NCI-H2081 treated with DMSO at 0.1 percent for 48 hours (cell line): ENCODE measurements around the gene BAK1.
"Not testable (repeated sequence)": the region's sequence is repeated elsewhere in the genome, so short reads cannot be mapped to it uniquely, and the experiment has no call there.

Experiments used
- DNase-seq: peaks from one replicate; lab custom pipeline; 2025; lab: John Stamatoyannopoulos, UW

Gene BAK1

DNA sequence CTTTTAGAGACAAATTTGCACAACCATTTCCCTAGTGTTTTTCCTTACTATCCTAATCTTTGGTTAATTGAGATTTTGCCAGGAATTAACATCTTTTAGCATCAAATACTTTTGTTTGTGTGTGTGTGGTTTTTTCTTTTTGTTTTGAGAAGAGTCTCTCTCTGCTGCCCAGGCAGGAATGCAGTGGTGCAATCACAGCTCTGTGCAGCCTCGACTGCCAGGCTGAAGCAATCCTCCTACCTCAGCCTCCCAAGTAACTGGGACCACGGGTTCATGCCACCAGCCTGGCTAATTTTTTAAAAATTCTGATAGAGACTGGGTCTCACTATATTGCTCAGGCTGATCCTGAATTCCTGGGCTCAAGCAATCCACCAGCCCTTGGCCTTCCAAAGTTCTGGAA is 28.5 kb downstream of the BAK1 start:
- DNase-seq: no peak

DNA sequence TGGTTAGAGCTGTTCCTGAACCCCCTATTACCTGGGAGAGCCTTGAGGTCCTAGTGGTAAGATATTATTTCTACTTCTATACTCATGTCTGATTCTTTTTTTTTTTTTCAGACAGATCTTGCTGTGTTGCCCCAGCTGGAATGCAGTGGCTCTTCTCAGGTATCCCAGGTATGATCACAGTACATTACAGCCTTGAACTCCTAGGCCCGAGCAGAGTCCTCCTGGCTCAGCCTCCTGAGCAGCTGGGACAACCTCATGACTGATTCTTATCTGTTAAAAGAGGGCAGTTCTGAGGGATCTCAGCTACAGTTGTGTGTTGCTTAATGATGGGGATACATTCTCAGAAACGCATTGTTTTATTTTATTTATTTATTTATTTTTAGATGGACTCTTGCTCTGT is 30.2 kb downstream of the BAK1 start:
- DNase-seq: no peak

DNA sequence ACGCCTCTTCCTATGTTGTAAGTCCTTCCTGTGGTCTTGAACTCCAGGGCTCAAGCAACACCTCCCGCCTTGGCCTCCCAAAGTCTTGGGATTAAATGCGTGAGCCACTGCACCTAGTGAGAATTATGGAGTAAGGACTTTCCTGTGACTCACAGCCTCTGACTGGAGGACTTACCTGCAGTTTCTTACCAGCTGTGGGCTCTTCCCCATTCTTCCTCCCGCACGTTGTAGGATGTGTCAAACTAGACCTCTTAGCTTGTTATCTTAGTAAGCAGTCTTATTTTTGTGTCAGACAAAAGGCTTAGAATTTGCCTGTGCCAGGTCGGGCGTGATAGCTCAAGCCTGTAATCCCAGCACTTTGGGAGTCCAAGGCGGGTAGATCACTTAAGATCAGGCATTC is 30.9 kb downstream of the BAK1 start:
- DNase-seq: no peak

DNA sequence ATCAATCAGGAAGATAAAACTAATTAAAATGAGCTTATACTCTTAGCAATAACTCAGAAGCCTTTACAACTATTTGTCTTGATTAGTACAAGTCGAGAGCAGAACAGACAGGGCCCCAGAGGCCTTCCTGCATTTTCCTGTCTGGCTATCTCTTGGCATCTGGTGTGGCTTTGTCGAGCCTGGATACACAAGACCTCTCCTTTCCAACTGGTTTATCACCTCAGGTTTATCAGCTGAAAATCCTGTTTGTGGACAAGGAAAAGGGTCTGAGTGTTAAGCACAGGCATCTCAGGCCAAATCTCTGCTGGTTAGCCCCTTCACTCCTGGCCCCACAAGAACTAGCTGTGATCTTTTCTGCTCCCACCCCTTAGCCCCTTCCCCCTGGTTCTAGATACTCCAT is 32.6 kb downstream of the BAK1 start:
- no peak for DNase-seq

DNA sequence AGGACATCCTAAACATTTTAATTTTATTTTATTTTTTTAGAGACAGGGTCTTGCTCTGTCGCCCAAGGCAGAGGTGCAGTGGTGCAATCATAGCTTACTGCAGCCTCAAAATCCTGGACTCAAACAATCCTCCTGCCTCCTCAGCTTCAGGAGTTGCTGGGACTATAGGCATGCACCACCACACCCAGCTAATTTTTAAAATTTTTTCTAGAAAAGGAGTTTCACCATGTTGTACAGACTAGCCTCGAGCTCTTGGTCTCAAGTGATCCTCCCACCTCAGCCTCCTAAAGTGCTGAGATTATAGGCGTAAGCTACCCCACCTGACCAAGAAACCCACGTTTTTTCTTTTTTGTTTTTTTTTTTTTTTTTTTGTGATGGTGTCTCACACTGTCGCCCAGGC is 33.3 kb downstream of the BAK1 start:
- DNase-seq: no peak

DNA sequence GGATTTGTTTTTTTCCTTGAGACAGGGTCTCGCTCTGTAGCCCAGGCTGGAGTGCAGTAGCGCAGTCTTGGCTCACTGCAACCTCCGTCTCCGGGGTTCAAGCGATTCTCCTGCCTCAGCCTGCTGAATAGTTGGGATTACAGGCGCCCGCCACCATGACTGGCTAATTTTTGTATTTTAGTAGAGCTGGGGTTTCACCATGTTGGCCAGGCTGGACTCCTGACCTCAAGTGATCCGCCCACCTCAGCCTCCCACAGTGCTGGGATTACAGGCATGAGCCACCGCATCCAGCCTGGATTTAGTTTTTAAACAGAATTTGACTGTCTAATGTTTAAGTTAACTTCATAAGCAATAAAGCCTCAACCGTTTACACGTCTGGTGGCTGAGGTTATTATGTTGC is 34.8 kb downstream of the BAK1 start:
- DNase-seq: not testable (repeated sequence)

DNA sequence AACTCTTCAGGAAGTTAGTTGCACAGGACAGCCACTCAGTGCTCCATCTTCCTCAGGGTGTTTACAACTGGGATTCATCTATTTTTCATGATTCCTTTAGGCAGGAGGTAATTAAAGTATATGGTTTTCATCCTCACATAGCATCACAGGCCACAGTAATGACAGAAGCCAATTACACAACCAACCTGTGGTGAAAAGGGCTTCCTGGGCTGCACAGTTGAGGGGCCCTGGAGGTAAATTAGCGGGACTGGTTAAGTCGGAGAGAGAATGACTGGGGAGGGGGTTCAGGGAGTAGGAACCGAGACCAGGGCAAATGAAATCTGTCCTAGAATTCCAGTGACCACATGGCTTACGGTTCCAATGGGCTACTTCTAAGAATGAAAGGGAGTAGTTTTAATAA is 37.0 kb downstream of the BAK1 start:
- no peak for DNase-seq

DNA sequence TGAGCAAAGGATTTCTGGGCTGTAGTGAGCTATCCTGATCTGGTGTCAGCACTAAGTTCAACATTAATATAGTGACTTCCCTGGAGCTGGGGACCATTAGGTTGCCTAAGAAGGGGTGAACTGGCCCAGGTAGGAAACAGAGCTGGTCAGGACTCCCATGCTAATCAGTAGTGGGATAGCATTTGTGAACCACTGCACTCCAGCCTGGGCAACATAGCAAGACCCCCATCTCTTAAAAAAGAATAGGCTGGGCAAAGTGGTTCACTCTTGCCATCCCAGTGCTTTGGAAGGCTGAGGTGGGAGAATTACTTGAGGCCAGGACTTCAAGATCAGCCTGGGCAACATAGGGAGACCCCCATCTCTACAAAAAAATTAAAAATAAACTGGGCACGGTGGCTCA is 39.3 kb downstream of the BAK1 start:
- DNase-seq: no peak

DNA sequence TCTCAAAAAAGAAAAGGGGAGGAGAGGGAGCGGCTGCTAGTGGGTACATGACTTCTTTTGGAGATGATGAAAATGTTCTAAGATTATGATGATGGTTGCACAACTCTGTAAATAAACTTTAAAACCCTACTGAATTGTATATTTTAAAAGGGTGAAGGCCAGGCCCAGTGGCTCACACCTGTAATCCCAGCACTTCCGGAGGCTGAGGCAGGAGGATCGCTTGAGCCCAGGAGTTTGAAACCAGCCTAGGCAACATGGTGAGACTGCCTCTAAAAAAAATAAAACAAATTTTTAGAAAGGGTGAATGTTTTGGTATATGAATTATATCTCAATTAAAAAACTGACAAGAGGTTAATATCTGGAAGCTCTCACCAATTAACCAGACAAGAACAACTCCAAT is 45.4 kb downstream of the BAK1 start:
- no peak for DNase-seq

DNA sequence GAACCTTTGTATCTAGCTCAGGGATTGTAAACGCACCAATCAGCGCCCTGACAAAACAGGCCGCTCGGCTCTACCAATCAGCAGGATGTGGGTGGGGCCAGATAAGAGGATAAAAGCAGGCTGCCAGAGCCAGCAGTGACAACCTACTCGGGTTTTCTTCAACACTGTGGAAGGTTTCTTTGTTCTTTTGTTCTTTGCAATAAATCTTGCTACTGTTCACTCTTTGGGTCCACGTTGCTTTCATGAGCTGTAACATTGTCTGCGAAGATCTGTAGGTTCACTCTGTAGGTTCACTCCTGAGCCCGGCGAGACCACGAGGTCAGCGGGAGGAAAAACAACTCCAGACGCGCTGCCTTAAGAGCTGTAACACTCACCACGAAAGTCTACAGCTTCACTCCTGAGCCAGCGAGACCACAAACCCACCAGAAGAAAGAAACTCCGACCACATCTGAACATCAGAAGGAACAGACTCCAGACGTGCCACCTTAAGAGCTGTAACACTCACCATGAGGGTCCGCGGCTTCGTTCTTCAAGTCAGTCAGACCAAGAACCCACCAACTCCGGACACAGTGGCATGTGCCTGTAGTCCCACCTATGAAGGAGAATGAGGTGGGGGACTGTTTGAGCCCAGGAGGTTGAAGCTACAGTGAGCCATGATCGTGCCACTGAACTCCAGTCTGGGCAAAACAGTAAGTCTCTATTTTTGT is 46.8 kb downstream of the BAK1 start:
- DNase-seq: not testable (repeated sequence)

DNA sequence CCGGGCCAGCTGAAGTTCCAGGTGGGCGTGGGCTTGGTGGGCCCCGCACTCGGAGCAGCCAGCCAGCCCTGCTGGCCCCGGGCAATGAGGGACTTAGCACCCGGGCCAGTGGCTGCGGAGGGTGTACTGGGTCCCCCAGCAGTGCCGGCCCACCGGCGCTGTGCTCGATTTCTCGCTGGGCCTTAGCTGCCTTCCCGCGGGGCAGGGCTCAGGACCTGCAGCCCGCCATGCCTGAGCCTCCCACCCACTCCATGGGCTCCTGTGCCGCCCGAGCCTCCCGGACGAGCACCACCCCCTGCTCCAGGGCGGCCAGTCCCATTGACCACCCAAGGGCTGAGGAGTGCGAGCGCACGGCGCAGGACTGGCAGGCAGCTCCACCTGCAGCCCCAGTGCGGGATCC is 47.6 kb downstream of the BAK1 start:
- not testable (repeated sequence) for DNase-seq

DNA sequence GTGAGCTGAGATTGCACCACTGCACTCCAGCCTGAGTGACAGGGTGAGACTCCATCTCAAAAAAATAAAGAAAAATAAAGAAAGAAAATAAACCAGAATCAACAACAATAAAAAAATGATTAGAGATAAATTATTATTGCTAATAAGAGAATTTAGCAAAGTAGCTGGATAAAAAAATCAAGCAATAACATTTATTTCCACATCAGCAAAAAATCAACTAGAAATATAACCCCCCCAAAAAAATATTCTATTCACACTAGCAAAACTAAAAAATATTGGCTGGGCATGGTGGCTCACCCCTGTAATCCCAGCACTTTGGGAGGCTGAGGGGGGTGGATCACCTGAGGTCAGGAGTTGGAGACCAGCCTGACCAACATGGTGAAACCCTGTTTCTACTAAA is 49.5 kb downstream of the BAK1 start:
- not testable (repeated sequence) for DNase-seq
